ENCODE measurements around the gene KIF26A. TPM values are rescaled to one million over a fixed set of nuclear protein-coding genes. Genes with fewer than 3 reads are reported as not detected.

Gene KIF26A
- total and polyA plus RNA-seq, 2 donors (not counting 1 experiment from before 2014, with no cell fraction given) = 0.15 TPM; not detected in 1

- H3K4me1 Mint-ChIP-seq = peaks cover 5% of the 10 kb centered on the region
- POLR2A ChIA-PET = no interaction called here
- DNase-seq (no peak), ATAC-seq (ENCODE audit: low read depth) (no peak)
- H3K4me1 ChIP-seq (ENCODE audit: control insufficient read depth in 2 of 2, insufficient read depth in 2 of 2, low read length in 2 of 2) = peaks cover 0 to 1% of the 10 kb centered on the region in 2 donors
- H3K4me3 Mint-ChIP-seq = no peak overlapping the region
- H3K9me3 ChIP-seq (ENCODE audit: control extremely low read depth in 1 of 3, control insufficient read depth in 2 of 3, insufficient read depth in 1 of 3, low read length in 2 of 3) = peaks cover 0 to 9% (median 0%) of the 10 kb centered on the region in 3 donors
- H3K4me2 ChIP-seq (replicated peaks; ENCODE audit: low read depth, low read length, poor library complexity, severe bottlenecking) = no peak overlapping the region
- no peak overlapping the region for H3K27ac Mint-ChIP-seq
- H3K36me3 ChIP-seq (replicated peaks in 1 of 2; ENCODE audit: control extremely low read depth in 1 of 2, control insufficient read depth in 1 of 2, extremely low read depth in 1 of 2, insufficient read depth in 2 of 2, low read length in 1 of 2) = no peaks in the 10 kb centered on the region
- peaks cover 15% of the 10 kb centered on the region for H3K27me3 Mint-ChIP-seq
- no peak overlapping the region for H3K9ac ChIP-seq (ENCODE audit: low read length)
- H3K9me3 Mint-ChIP-seq (ENCODE audit: insufficient read depth) = no peaks in the 10 kb centered on the region
- peaks cover 0 to 8% (median 2%) of the 10 kb centered on the region in 4 experiments for H3K27me3 ChIP-seq (replicated peaks in 1 of 4; ENCODE audit: control extremely low read depth in 1 of 4, control insufficient read depth in 3 of 4, insufficient read depth in 4 of 4, low read length in 3 of 4)
- no peaks in the 10 kb centered on the region for H3K79me2 ChIP-seq (ENCODE audit: control insufficient read depth, insufficient read depth, low read length)
- no peak overlapping the region for H2AFZ ChIP-seq (ENCODE audit: insufficient read depth, low read depth, low read length, poor library complexity, severe bottlenecking)
- intact Hi-C loops (cut with micrococcal nuclease) = no loop called here
- no peak for TF ChIP-seq EZH2 (IDR thresholded peaks at IDR 0.05; ENCODE audit: borderline replicate concordance, insufficient read depth, low read depth, low read length, poor library complexity, severe bottlenecking)
- TF ChIP-seq CTCF (IDR thresholded peaks at IDR 0.05) = no peak
- CTCF ChIA-PET = no interaction called here
- 71% methylated on average over 35 of the region's 40 CpGs for WGBS (ENCODE audit: insufficient coverage)
- H3K4me3 ChIP-seq (ENCODE audit: control extremely low read depth in 1 of 5, extremely low read depth in 1 of 5, insufficient read depth in 1 of 5, low read depth in 2 of 5, low read length in 4 of 5) = no peak overlapping the region
- no peaks in the 10 kb centered on the region for H4K20me1 ChIP-seq (ENCODE audit: control insufficient read depth, insufficient read depth, low read length, poor library complexity, severe bottlenecking)
- no peak overlapping the region for H3K27ac ChIP-seq (ENCODE audit: low read length in 2 of 2)
Measured at GRCh38 chr14:104220215-104221070, 82.1 kb downstream of the KIF26A start.

- DNase-seq = no peak
- Histone ChIP-seq H3K27ac (ENCODE audit: low read length in 2 of 2) (no peak overlapping the region), H3K4me2 (replicated peaks; ENCODE audit: low read depth, low read length, poor library complexity, severe bottlenecking) (no peak overlapping the region), H3K9ac (ENCODE audit: low read length) (no peak overlapping the region), H3K9me3 (ENCODE audit: control extremely low read depth in 1 of 3, control insufficient read depth in 2 of 3, insufficient read depth in 1 of 3, low read length in 2 of 3) (peaks cover 0 to 16% (median 0%) of the 10 kb centered on the region in 3 donors), H3K36me3 (replicated peaks in 1 of 2; ENCODE audit: control extremely low read depth in 1 of 2, control insufficient read depth in 1 of 2, extremely low read depth in 1 of 2, insufficient read depth in 2 of 2, low read length in 1 of 2) (no peaks in the 10 kb centered on the region), H2AFZ (ENCODE audit: insufficient read depth, low read depth, low read length, poor library complexity, severe bottlenecking) (no peak overlapping the region), H3K4me3 (ENCODE audit: control extremely low read depth in 1 of 5, extremely low read depth in 1 of 5, insufficient read depth in 1 of 5, low read depth in 2 of 5, low read length in 4 of 5) (no peak overlapping the region), H3K79me2 (ENCODE audit: control insufficient read depth, insufficient read depth, low read length) (no peaks in the 10 kb centered on the region), H3K4me1 (ENCODE audit: control insufficient read depth in 2 of 2, insufficient read depth in 2 of 2, low read length in 2 of 2) (peaks cover 0 to 8% of the 10 kb centered on the region in 2 donors), H4K20me1 (ENCODE audit: control insufficient read depth, insufficient read depth, low read length, poor library complexity, severe bottlenecking) (no peaks in the 10 kb centered on the region), H3K27me3 (replicated peaks in 1 of 4; ENCODE audit: control extremely low read depth in 1 of 4, control insufficient read depth in 3 of 4, insufficient read depth in 4 of 4, low read length in 3 of 4) (peaks cover 0 to 8% (median 2%) of the 10 kb centered on the region in 4 experiments)
- ChIA-PET POLR2A (no interaction called here), CTCF (no interaction called here)
- H3K4me3 Mint-ChIP-seq = no peak overlapping the region
- TF ChIP-seq EZH2 (IDR thresholded peaks at IDR 0.05; ENCODE audit: borderline replicate concordance, insufficient read depth, low read depth, low read length, poor library complexity, severe bottlenecking) (no peak), CTCF (IDR thresholded peaks at IDR 0.05) (no peak)
- ATAC-seq (ENCODE audit: low read depth) = no peak
- H3K9me3 Mint-ChIP-seq (ENCODE audit: insufficient read depth) = no peaks in the 10 kb centered on the region
- intact Hi-C loops (cut with micrococcal nuclease) = no loop called here
- H3K27me3 Mint-ChIP-seq = peaks cover 15% of the 10 kb centered on the region
- H3K4me1 Mint-ChIP-seq = peaks cover 5% of the 10 kb centered on the region
- H3K27ac Mint-ChIP-seq = no peak overlapping the region
- 82% methylated on average over 13 of the region's 14 CpGs for WGBS (ENCODE audit: insufficient coverage)
Measured at GRCh38 chr14:104221071-104221625, 82.8 kb downstream of the KIF26A start.
